Esophagus muscularis mucosa (tissue), 4 donors: ENCODE data around the gene ZNF783. TPM values are rescaled to one million over a fixed set of nuclear protein-coding genes. Genes with fewer than 3 reads are reported as not detected.
A peak's percentile ranks its signal among the peaks of the same experiment; 100 is the strongest.

Source experiments
- DNase-seq: peaks from one replicate; pipeline ENCODE4 v3.0.0-alpha.2; 2017; ENCODE audit errors: extremely low spot score
- H3K27ac ChIP-seq, 4 donors: fragments of 200-600 bp; sonication (generic); replicated peaks in 1 of 4; 1 replicate in 3 of 4; 2 replicates in 1 of 4; pipeline ENCODE4 v1.5.1; 2016 to 2019; ENCODE audit warnings: mild to moderate bottlenecking in 1 of 4
- H3K27me3 ChIP-seq, 4 donors: fragments of 200-600 bp; sonication (generic); one replicate each; pipeline versions ENCODE4 v1.5.1 to v1.6.0; 2016 to 2019
- H3K36me3 ChIP-seq, 4 donors: fragments of 200-600 bp; sonication (generic); one replicate each; pipeline ENCODE4 v1.5.1; 2016 to 2019
- H3K4me1 ChIP-seq, 4 donors: fragments of 200-600 bp; sonication (generic); one replicate each; pipeline ENCODE4 v1.5.1; 2016 to 2019
- H3K4me3 ChIP-seq, 4 donors: fragments of 200-600 bp; sonication (generic); 1 replicate in 2 of 4; 2 replicates in 2 of 4; pipeline ENCODE4 v1.5.1; 2016 to 2019; ENCODE audit warnings: mild to moderate bottlenecking in 4 of 4, moderate library complexity in 1 of 4
- H3K9me3 ChIP-seq, 4 donors: fragments of 200-600 bp; sonication (generic); 1 replicate in 3 of 4; 2 replicates in 1 of 4; pipeline ENCODE4 v1.5.1; 2016 to 2019
- CTCF ChIP-seq, 3 experiments: fragments of 200-600 bp in 2 of 3; fragments of 450-650 bp in 1 of 3; sonication (generic) in 2 of 3; IDR thresholded peaks; one replicate each; pipeline ENCODE4 v1.5.1; 2017 to 2019; ENCODE audit warnings: antibody characterized with exemption in 3 of 3, mild to moderate bottlenecking in 2 of 3, moderate library complexity in 1 of 3
- EP300 ChIP-seq: sonication (generic); formaldehyde crosslinking; IDR thresholded peaks from one replicate; pipeline ENCODE4 v1.6.1; 2017; ENCODE audit warnings: antibody characterized with exemption
- POLR2A ChIP-seq: fragments of 450-650 bp; IDR thresholded peaks from one replicate; pipeline ENCODE4 v1.6.1; 2017; ENCODE audit warnings: antibody characterized with exemption, moderate library complexity, mild to moderate bottlenecking, low read depth
- POLR2AphosphoS5 ChIP-seq, 2 donors: sonication (generic); formaldehyde crosslinking; IDR thresholded peaks; one replicate each; pipeline ENCODE4 v1.6.1; 2017; ENCODE audit warnings: antibody characterized with exemption in 2 of 2
- WGBS: methylation state at CpG from one replicate; pipeline ENCODE4 v1.1.5; 2018; 5-methylcytosine and 5-hydroxymethylcytosine counted together
- intact Hi-C: fragments of 100-400 bp; cut with DNase I; formaldehyde crosslinking; loops from one replicate; pipeline ENCODE4 v1.15.1; 2023
- total RNA-seq, 4 donors: library from RNA; depleted of rRNA; stranded (reverse); fragments of >200 nt; gene quantifications; one replicate each; pipeline versions ENCODE4 v1.1.0 to v1.2.1, GENCODE V29; 2016

Gene ZNF783
- total RNA-seq, 4 donors from 2014 or later = 8.4 to 12.2 (median 11.9) TPM

GRCh38 chr7:149285603-149286002 lies 23.6 kb downstream of the ZNF783 start:
- intact Hi-C loops = loop anchor here (10.0 kb wide), 1 partner anchor 139 kb away; no protein-coding TSS in a partner anchor
- peak overlapping the region; percentile 57 to 70 (median 64) for H3K27ac ChIP-seq
- peaks cover 8 to 20% (median 18%) of the 10 kb centered on the region in 4 donors for H3K4me1 ChIP-seq
- peak overlapping the region; percentile 61 to 73 (median 66) for H3K4me3 ChIP-seq
- no peaks in the 10 kb centered on the region for H3K27me3 ChIP-seq
- TF ChIP-seq POLR2A (no peak), CTCF (IDR thresholded peaks at IDR 0.05) (no peak), EP300 (no peak), POLR2AphosphoS5 (IDR thresholded peaks at IDR 0.05) (no peak)
- H3K9me3 ChIP-seq = no peaks in the 10 kb centered on the region
- WGBS = 4% methylated on average over 11 of the region's 11 CpGs
- no peak for DNase-seq
- peaks cover 14 to 57% (median 42%) of the 10 kb centered on the region in 4 donors for H3K36me3 ChIP-seq

- no peaks in the 10 kb centered on the region for H3K27me3 ChIP-seq
- no peak for TF ChIP-seq EP300
- TF ChIP-seq CTCF (IDR thresholded peaks at IDR 0.05) = no peak
- TF ChIP-seq POLR2AphosphoS5 (IDR thresholded peaks at IDR 0.05) = no peak
- TF ChIP-seq POLR2A = no peak
These were observed 24.9 kb downstream of the ZNF783 start for GRCh38 chr7:149286811-149287400.

GRCh38 chr7:149287622-149288021 lies 25.6 kb downstream of the ZNF783 start:
- Histone ChIP-seq H3K4me3 (no peak overlapping the region), H3K9me3 (no peaks in the 10 kb centered on the region), H3K4me1 (peaks cover 8 to 20% (median 18%) of the 10 kb centered on the region in 4 donors), H3K36me3 (peaks cover 9 to 57% (median 28%) of the 10 kb centered on the region in 4 donors), H3K27me3 (no peaks in the 10 kb centered on the region), H3K27ac (no peak overlapping the region)
- TF ChIP-seq CTCF (IDR thresholded peaks at IDR 0.05) = no peak
- no peak for TF ChIP-seq POLR2AphosphoS5 (IDR thresholded peaks at IDR 0.05)
- no peak for TF ChIP-seq EP300
- DNase-seq = no peak
- WGBS = over 99% methylated on average over 10 of the region's 10 CpGs
- intact Hi-C loops = loop anchor here (10.0 kb wide), 1 partner anchor 137 kb away; no protein-coding TSS in a partner anchor

More at GRCh38 chr7:149286811-149287400, 24.9 kb downstream of the ZNF783 start:
- H3K27ac ChIP-seq = no peak overlapping the region
- H3K4me3 ChIP-seq = no peak overlapping the region
- H3K4me1 ChIP-seq = peaks cover 8 to 20% (median 18%) of the 10 kb centered on the region in 4 donors
- DNase-seq = no peak
- H3K36me3 ChIP-seq = peaks cover 9 to 57% (median 32%) of the 10 kb centered on the region in 4 donors
- intact Hi-C loops = loop anchor here (10.0 kb wide), 1 partner anchor 138 kb away; no protein-coding TSS in a partner anchor
- no peaks in the 10 kb centered on the region for H3K9me3 ChIP-seq
- WGBS = 92% methylated on average over 2 of the region's 6 CpGs

GRCh38 chr7:149289262-149289661 lies 27.3 kb downstream of the ZNF783 start:
- no peak for DNase-seq
- H3K4me3 ChIP-seq = no peak overlapping the region
- H3K27ac ChIP-seq = no peak overlapping the region
- peaks cover 8 to 20% (median 18%) of the 10 kb centered on the region in 4 donors for H3K4me1 ChIP-seq
- TF ChIP-seq POLR2A (no peak), CTCF (IDR thresholded peaks at IDR 0.05) (no peak), POLR2AphosphoS5 (IDR thresholded peaks at IDR 0.05) (no peak), EP300 (no peak)
- H3K27me3 ChIP-seq = no peaks in the 10 kb centered on the region
- peaks cover 18 to 67% (median 39%) of the 10 kb centered on the region in 4 donors for H3K36me3 ChIP-seq
- 95% methylated on average over 8 of the region's 8 CpGs for WGBS
- no peaks in the 10 kb centered on the region for H3K9me3 ChIP-seq
- intact Hi-C loops = loop anchor here (10.0 kb wide), 1 partner anchor 136 kb away; no protein-coding TSS in a partner anchor
